Endothelial cell of umbilical vein (primary cell): ENCODE data around the gene TRANK1. TPM values are rescaled to one million over a fixed set of nuclear protein-coding genes. Genes with fewer than 3 reads are reported as not detected.
A peak's percentile ranks its signal among the peaks of the same experiment; 100 is the strongest.

Experiments
- BruUV-seq: library from RNA; stranded (reverse); fragments of 400-500 nt; replicated peaks from 2 replicates; lab custom pipeline; 2021; lab: Mats Ljungman, UMichigan
- CTCF ChIA-PET: fragments of 300-600, 350-600 bp; sonication (Branson Sonifier 250); formaldehyde crosslinking; loops from one replicate; lab custom pipeline; 2021; ENCODE audit warnings: antibody characterized with exemption, inconsistent platforms; lab: Charles Lee
- POLR2A ChIA-PET: fragments of 300-600, 350-600 bp; sonication (Branson Sonifier 250); formaldehyde crosslinking; loops from one replicate; lab custom pipeline; 2021; ENCODE audit warnings: antibody characterized with exemption, inconsistent platforms; lab: Charles Lee
- DNase-seq: peaks from one replicate; pipeline ENCODE4 v3.0.0-alpha.2; 2011; ENCODE audit warnings: low read depth, low spot score
- FAIRE-seq: peaks from 2 replicates; lab custom pipeline; 2011; peaks lifted over from hg19 to GRCh38; lab: Jason Lieb, UNC
- H2AFZ ChIP-seq: 2 replicates; pipeline ENCODE4 v1.6.0; 2012; ENCODE audit warnings: low read depth, low read length, control low read depth, inconsistent platforms
- H3K27ac ChIP-seq: 2 replicates; pipeline ENCODE4 v1.5.1; 2011; ENCODE audit warnings: low read depth, mild to moderate bottlenecking, control low read depth, low read length, moderate library complexity; ENCODE audit not compliant: insufficient read depth
- H3K27me3 ChIP-seq, 2 experiments: 2 replicates each; pipeline versions ENCODE4 v1.6.0 to v1.6.1; 2011; ENCODE audit warnings: low read length in 2 of 2, mixed read lengths in 1 of 2; ENCODE audit not compliant: control insufficient read depth in 2 of 2, insufficient read depth in 2 of 2
- H3K36me3 ChIP-seq, 2 experiments: 2 replicates in 1 of 2; 3 replicates in 1 of 2; pipeline ENCODE4 v1.5.1; 2011; ENCODE audit warnings: low read length in 2 of 2, mild to moderate bottlenecking in 1 of 2, moderate library complexity in 1 of 2; ENCODE audit not compliant: control insufficient read depth in 2 of 2, insufficient read depth in 2 of 2; ENCODE audit errors: extremely low read depth in 1 of 2
- H3K4me1 ChIP-seq: 3 replicates; pipeline ENCODE4 v1.5.1; 2011; ENCODE audit warnings: mild to moderate bottlenecking, low read length; ENCODE audit not compliant: control insufficient read depth, insufficient read depth; ENCODE audit errors: extremely low read depth
- H3K4me2 ChIP-seq: 2 replicates; pipeline ENCODE4 v1.6.1; 2011; ENCODE audit warnings: low read length, control low read depth, mixed read lengths; ENCODE audit not compliant: insufficient read depth
- H3K4me3 ChIP-seq, 3 experiments: fragments of 200-600 bp in 1 of 3; sonication (generic), shearing (Covaris generic) in 1 of 3; replicated peaks in 1 of 3; 2 replicates each; pipeline ENCODE4 v1.5.1; 2011 to 2016; ENCODE audit warnings: control low read depth in 3 of 3, low read length in 3 of 3, mild to moderate bottlenecking in 2 of 3, inconsistent platforms in 1 of 3, low read depth in 1 of 3, moderate library complexity in 1 of 3; ENCODE audit not compliant: insufficient read depth in 1 of 3
- H3K79me2 ChIP-seq: 2 replicates; pipeline ENCODE4 v1.6.0; 2012; ENCODE audit warnings: low read length, inconsistent platforms; ENCODE audit not compliant: control insufficient read depth, insufficient read depth
- H3K9ac ChIP-seq: replicated peaks from 2 replicates; pipeline ENCODE3; 2011; ENCODE audit warnings: low read length, control low read depth; ENCODE audit not compliant: insufficient read depth; ENCODE audit errors: extremely low read depth
- H3K9me1 ChIP-seq: replicated peaks from 3 replicates; pipeline ENCODE4 v1.6.0; 2011; ENCODE audit warnings: mild to moderate bottlenecking, low read length; ENCODE audit not compliant: control insufficient read depth, insufficient read depth; ENCODE audit errors: extremely low read depth
- H3K9me3 ChIP-seq: replicated peaks from 2 replicates; pipeline ENCODE4 v1.5.1; 2012; ENCODE audit warnings: low read length, inconsistent platforms; ENCODE audit not compliant: control insufficient read depth, insufficient read depth
- H4K20me1 ChIP-seq: replicated peaks from 2 replicates; pipeline ENCODE3; 2011; ENCODE audit warnings: mild to moderate bottlenecking, low read length; ENCODE audit not compliant: control insufficient read depth, insufficient read depth; ENCODE audit errors: extremely low read depth
- EZH2 ChIP-seq: IDR thresholded peaks from 2 replicates; pipeline ENCODE4 v1.6.1; 2012; ENCODE audit warnings: borderline replicate concordance, low read depth, mild to moderate bottlenecking, moderate library complexity, low read length, inconsistent platforms; ENCODE audit not compliant: severe bottlenecking
- FOS ChIP-seq: IDR thresholded peaks from 2 replicates; pipeline ENCODE4 v1.6.1; 2011; ENCODE audit warnings: mild to moderate bottlenecking, low read length, moderate library complexity, borderline replicate concordance; ENCODE audit not compliant: insufficient read depth
- GATA2 ChIP-seq: IDR thresholded peaks from 2 replicates; pipeline ENCODE4 v1.7.0; 2011; ENCODE audit warnings: low read depth, mild to moderate bottlenecking, moderate library complexity, mixed read lengths, low read length; ENCODE audit not compliant: insufficient read length, insufficient read depth
- JUN ChIP-seq: IDR thresholded peaks from 2 replicates; pipeline ENCODE4 v1.6.1; 2011; ENCODE audit warnings: borderline replicate concordance, low read depth; ENCODE audit not compliant: insufficient read length, insufficient read depth
- MAX ChIP-seq: IDR thresholded peaks from 2 replicates; pipeline ENCODE4 v1.6.1; 2011; ENCODE audit not compliant: insufficient read depth, insufficient read length
- MYC ChIP-seq: IDR thresholded peaks from one replicate; pipeline ENCODE4 v1.6.1; 2011; ENCODE audit warnings: mild to moderate bottlenecking, low read depth, low read length
- POLR2A ChIP-seq: IDR thresholded peaks from 2 replicates; pipeline ENCODE4 v1.6.1; 2012; ENCODE audit warnings: low read depth, mild to moderate bottlenecking, control low read depth, low read length
- POLR2AphosphoS5 ChIP-seq: IDR thresholded peaks from 2 replicates; pipeline ENCODE4 v1.6.1; 2012; ENCODE audit warnings: low read depth, mild to moderate bottlenecking, control low read depth, low read length, moderate library complexity; ENCODE audit not compliant: insufficient read depth
- dilution Hi-C: fragments of 300-500 bp; cut with MboI; formaldehyde crosslinking; loops from one replicate; pipeline ENCODE4 v1.15.0; 2019; ENCODE audit warnings: low sequenced_read_pairs; ENCODE audit not compliant: extremely low pct_ligation_motif_present
- intact Hi-C: fragments of 100-400 bp; cut with micrococcal nuclease; formaldehyde crosslinking; loops from one replicate; pipeline ENCODE4 v1.10.0; 2022
- polyA plus RNA-seq, 4 experiments: library from polyadenylated mRNA; depleted of rRNA in 3 of 4; stranded (reverse) in 3 of 4; unstranded in 1 of 4; fragments of >200 nt; gene quantifications; 2 replicates each; pipeline versions ENCODE4 v1.2.1 to v1.2.3, GENCODE V29; 2011 to 2012; ENCODE audit warnings: missing spikeins in 1 of 4
- total RNA-seq: library from RNA; stranded (reverse); gene quantifications from 2 replicates; pipeline ENCODE4 v1.2.3, GENCODE V29; 2021
- TF ChIP-seq, protein P1 (sequence below), 2 donors: IDR thresholded peaks; 1 replicate in 1 of 2; 2 replicates in 1 of 2; pipeline ENCODE4 v1.5.1; 2011; ENCODE audit warnings: low read length in 2 of 2, mild to moderate bottlenecking in 2 of 2, moderate library complexity in 2 of 2, control low read depth in 1 of 2, inconsistent platforms in 1 of 2, low read depth in 1 of 2; ENCODE audit not compliant: insufficient read depth in 1 of 2; ENCODE audit errors: extremely low read depth in 1 of 2

The TRANK1 gene
- total and polyA plus RNA-seq, 2 donors (not counting 3 experiments of a cell fraction or from before 2014, with no cell fraction given): 4.6 to 14.4 TPM

DNA sequence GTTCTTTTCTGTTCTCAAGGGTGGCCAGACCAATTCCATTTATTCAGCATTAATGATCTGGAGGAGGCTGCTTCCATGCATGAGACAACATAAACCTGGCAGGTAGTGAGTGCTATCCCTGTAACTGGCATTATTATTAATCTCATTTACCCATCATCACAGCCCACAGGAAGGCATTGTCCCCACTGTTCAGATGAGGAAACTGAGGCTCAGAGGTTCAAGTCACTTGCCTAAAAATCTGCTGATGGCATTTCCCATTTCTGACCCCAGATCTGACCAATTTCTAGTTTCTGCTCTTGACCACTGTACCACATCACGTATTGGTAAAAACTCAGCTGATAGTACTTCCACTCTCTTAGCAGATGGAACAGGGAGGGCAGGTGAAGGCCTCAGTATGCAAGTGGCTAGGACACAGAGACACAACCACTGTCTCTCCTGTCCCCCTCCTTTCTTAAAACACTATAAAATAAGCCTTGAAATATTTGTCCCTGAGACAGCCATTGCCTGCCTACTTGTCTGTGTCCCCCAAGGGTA lies 36.1 kb downstream of the TRANK1 start:
- BruUV-seq: no TSS peak
- Histone ChIP-seq H3K4me3 (peak overlapping the region in 2 of 3 experiments; percentile 12 to 88), H3K36me3 (no peaks in the 10 kb centered on the region), H3K9me1 (no peaks in the 10 kb centered on the region), H4K20me1 (no peaks in the 10 kb centered on the region), H3K9me3 (no peaks in the 10 kb centered on the region), H2AFZ (peak overlapping the region; percentile 77), H3K79me2 (no peaks in the 10 kb centered on the region), H3K27me3 (no peaks in the 10 kb centered on the region), H3K9ac (no peak overlapping the region), H3K27ac (peak overlapping the region; percentile 80), H3K4me1 (peaks cover 22% of the 10 kb centered on the region), H3K4me2 (peak overlapping the region; percentile 95)
- TF ChIP-seq MAX: no peak
- TF ChIP-seq POLR2A: no peak
- no peak for TF ChIP-seq GATA2
- TF ChIP-seq POLR2AphosphoS5: no peak
- no peak for TF ChIP-seq JUN
- TF ChIP-seq, protein P1, sequence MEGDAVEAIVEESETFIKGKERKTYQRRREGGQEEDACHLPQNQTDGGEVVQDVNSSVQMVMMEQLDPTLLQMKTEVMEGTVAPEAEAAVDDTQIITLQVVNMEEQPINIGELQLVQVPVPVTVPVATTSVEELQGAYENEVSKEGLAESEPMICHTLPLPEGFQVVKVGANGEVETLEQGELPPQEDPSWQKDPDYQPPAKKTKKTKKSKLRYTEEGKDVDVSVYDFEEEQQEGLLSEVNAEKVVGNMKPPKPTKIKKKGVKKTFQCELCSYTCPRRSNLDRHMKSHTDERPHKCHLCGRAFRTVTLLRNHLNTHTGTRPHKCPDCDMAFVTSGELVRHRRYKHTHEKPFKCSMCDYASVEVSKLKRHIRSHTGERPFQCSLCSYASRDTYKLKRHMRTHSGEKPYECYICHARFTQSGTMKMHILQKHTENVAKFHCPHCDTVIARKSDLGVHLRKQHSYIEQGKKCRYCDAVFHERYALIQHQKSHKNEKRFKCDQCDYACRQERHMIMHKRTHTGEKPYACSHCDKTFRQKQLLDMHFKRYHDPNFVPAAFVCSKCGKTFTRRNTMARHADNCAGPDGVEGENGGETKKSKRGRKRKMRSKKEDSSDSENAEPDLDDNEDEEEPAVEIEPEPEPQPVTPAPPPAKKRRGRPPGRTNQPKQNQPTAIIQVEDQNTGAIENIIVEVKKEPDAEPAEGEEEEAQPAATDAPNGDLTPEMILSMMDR (IDR thresholded peaks at IDR 0.05; ENCODE audit: extremely low read depth in 1 of 2, insufficient read depth in 1 of 2, low read depth in 1 of 2, low read length in 2 of 2): no peak
- no peak for TF ChIP-seq MYC
- TF ChIP-seq FOS: no peak
- no peak for TF ChIP-seq EZH2
- intact Hi-C loops (loop anchor here (1.0 to 5.0 kb wide), 4 partner anchors 15 to 274 kb away; partner anchors contain the start of gene TRANK1), dilution Hi-C loops (no loop called here)
- FAIRE-seq: no peak
- CTCF ChIA-PET: interaction anchor here (1.2 to 5.4 kb wide), 5 partner anchors 15 to 50 kb away, joined by 5 to 71 read pairs (median 7); no protein-coding TSS in a partner anchor
- POLR2A ChIA-PET: no interaction called here
- DNase-seq: no peak
